ENCODE data around the gene TICRR.
"Not testable (repeated sequence)": the region's sequence is repeated elsewhere in the genome, so short reads cannot be mapped to it uniquely, and the experiment has no call there.

Gene TICRR

GRCh38 chr15:89575146-89575655 lies at the start of gene TICRR:
TSS of gene TICRR (plus strand) at chr15:89575469. CDS start at chr15:89575587, 118 bp downstream.
- peak; percentile 95 to 97 for DNase-seq

- no peak for DNase-seq
Observed at GRCh38 chr15:89526181-89526580, 49.1 kb upstream of the TICRR start.

- DNase-seq = no peak
Observed at GRCh38 chr15:89526601-89527441, 48.4 kb upstream of the TICRR start.

GRCh38 chr15:89528757-89529352 lies 46.4 kb upstream of the TICRR start:
- DNase-seq = no peak

GRCh38 chr15:89530976-89531375 lies 44.3 kb upstream of the TICRR start:
- DNase-seq = no peak

- no peak for DNase-seq
Observed at GRCh38 chr15:89531796-89532537, 43.3 kb upstream of the TICRR start.

- DNase-seq = no peak
Observed at GRCh38 chr15:89533861-89534544, 41.3 kb upstream of the TICRR start.

GRCh38 chr15:89539027-89539426 lies 36.2 kb upstream of the TICRR start:
- DNase-seq = no peak

GRCh38 chr15:89542369-89542768 lies 32.9 kb upstream of the TICRR start:
- no peak for DNase-seq

- no peak for DNase-seq
Observed at GRCh38 chr15:89543389-89543788, 31.9 kb upstream of the TICRR start.

- not testable (repeated sequence) for DNase-seq
Observed at GRCh38 chr15:89549138-89549537, 26.1 kb upstream of the TICRR start.

GRCh38 chr15:89550427-89550826 lies 24.8 kb upstream of the TICRR start:
- DNase-seq = no peak

- DNase-seq = no peak
Observed at GRCh38 chr15:89551550-89551949, 23.7 kb upstream of the TICRR start.

- DNase-seq = no peak
Observed at GRCh38 chr15:89553632-89554031, 21.6 kb upstream of the TICRR start.

GRCh38 chr15:89554247-89554646 lies 21.0 kb upstream of the TICRR start:
- no peak for DNase-seq

- DNase-seq = no peak
Observed at GRCh38 chr15:89555768-89556167, 19.5 kb upstream of the TICRR start.

GRCh38 chr15:89556413-89557262 lies 18.6 kb upstream of the TICRR start:
- peak; percentile 40 to 63 for DNase-seq

- no peak for DNase-seq
Observed at GRCh38 chr15:89559769-89560264, 15.5 kb upstream of the TICRR start.

- no peak for DNase-seq
Observed at GRCh38 chr15:89566181-89566580, 9.1 kb upstream of the TICRR start.

GRCh38 chr15:89566621-89567294 lies 8.5 kb upstream of the TICRR start:
- no peak for DNase-seq
